ENCODE measurements around the gene CUX1. TPM values are rescaled to one million over a fixed set of nuclear protein-coding genes. Genes with fewer than 3 reads are reported as not detected.

Gene CUX1
- total RNA-seq, 1 donor from 2014 or later, result 66.4 TPM

DNA sequence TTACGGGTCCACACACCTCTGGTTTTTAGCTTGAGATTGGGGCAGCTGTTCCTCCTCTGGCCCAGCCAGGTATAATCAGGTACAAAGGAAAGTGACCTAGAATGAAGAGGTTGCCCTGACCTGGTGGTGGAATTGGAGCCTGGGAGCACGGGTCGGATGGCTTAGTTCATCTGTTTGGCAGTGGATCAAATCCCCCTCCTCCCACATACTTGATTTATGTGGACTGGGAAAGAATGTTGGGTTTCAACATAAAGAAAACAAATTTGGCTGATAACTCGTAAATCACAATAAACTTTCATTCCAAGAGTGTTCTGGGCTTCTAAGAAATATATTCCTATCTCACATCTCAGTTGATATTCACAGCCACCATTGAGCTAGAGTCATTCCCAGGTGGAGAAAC lies 186.8 kb downstream of the CUX1 start:
- Histone ChIP-seq H3K27ac (no peak overlapping the region), H3K36me3 (no peaks in the 10 kb centered on the region), H3K9me3 (ENCODE audit: low read depth) (no peaks in the 10 kb centered on the region), H3K27me3 (no peaks in the 10 kb centered on the region), H2AFZ (replicated peaks) (no peak overlapping the region), H4K20me1 (ENCODE audit: low read depth) (peaks cover 78% of the 10 kb centered on the region), H3K4me2 (no peak overlapping the region), H3K79me2 (ENCODE audit: low read depth) (peaks cover 43% of the 10 kb centered on the region), H3F3A (ENCODE audit: low read depth) (peaks cover 5% of the 10 kb centered on the region), H3K4me3 (no peak overlapping the region), H3K4me1 (peaks cover 4% of the 10 kb centered on the region), H3K9ac (no peak overlapping the region)
- Mint-ChIP-seq H3K27me3 (ENCODE audit: insufficient read depth, low read depth) (no peaks in the 10 kb centered on the region), H3K9me3 (no peaks in the 10 kb centered on the region), H3K36me3 (no peaks in the 10 kb centered on the region), H3K4me1 (peaks cover 20% of the 10 kb centered on the region), H3K4me3 (no peak overlapping the region), H3K27ac (no peak overlapping the region)
- DNase-seq (ENCODE audit: low spot score), result no peak
- TF ChIP-seq EZH2phosphoT487 (IDR thresholded peaks at IDR 0.05) (no peak), EZH2 (IDR thresholded peaks at IDR 0.05) (no peak)
- TF ChIP-seq, protein P1, sequence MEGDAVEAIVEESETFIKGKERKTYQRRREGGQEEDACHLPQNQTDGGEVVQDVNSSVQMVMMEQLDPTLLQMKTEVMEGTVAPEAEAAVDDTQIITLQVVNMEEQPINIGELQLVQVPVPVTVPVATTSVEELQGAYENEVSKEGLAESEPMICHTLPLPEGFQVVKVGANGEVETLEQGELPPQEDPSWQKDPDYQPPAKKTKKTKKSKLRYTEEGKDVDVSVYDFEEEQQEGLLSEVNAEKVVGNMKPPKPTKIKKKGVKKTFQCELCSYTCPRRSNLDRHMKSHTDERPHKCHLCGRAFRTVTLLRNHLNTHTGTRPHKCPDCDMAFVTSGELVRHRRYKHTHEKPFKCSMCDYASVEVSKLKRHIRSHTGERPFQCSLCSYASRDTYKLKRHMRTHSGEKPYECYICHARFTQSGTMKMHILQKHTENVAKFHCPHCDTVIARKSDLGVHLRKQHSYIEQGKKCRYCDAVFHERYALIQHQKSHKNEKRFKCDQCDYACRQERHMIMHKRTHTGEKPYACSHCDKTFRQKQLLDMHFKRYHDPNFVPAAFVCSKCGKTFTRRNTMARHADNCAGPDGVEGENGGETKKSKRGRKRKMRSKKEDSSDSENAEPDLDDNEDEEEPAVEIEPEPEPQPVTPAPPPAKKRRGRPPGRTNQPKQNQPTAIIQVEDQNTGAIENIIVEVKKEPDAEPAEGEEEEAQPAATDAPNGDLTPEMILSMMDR (IDR thresholded peaks at IDR 0.05), result no peak

DNA sequence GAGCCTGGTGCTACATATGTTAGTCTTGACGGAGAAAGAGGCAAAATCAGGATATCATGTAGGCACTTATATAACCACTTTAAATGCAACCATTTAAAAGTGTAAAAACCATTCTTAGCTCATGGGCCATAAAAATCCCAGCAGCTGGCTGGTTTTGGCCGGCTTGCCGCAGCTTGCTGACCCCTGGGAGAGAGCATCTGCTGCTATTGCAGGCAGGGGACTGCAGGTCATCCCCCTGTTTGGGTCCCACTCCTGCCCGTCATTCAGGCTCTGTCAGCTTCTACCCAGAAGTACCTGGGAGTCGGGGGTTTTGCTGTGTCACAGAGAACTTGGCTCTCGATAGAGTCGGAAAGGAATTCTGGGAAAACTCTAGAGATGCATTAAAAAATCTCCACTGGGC lies 187.4 kb downstream of the CUX1 start:
- H2AFZ ChIP-seq (replicated peaks), result no peak overlapping the region
- no peak for TF ChIP-seq EZH2 (IDR thresholded peaks at IDR 0.05)
- TF ChIP-seq, protein P1 (IDR thresholded peaks at IDR 0.05), result no peak
- TF ChIP-seq EZH2phosphoT487 (IDR thresholded peaks at IDR 0.05), result no peak
- H3K36me3 ChIP-seq, result no peaks in the 10 kb centered on the region
- peaks cover 5% of the 10 kb centered on the region for H3F3A ChIP-seq (ENCODE audit: low read depth)
- Mint-ChIP-seq H3K27ac (no peak overlapping the region), H3K9me3 (no peaks in the 10 kb centered on the region), H3K4me1 (peaks cover 22% of the 10 kb centered on the region), H3K4me3 (no peak overlapping the region), H3K36me3 (peaks cover 3% of the 10 kb centered on the region), H3K27me3 (ENCODE audit: insufficient read depth, low read depth) (no peaks in the 10 kb centered on the region)
- H3K4me1 ChIP-seq, result peaks cover 4% of the 10 kb centered on the region
- no peak for DNase-seq (ENCODE audit: low spot score)
- no peak overlapping the region for H3K4me2 ChIP-seq
- no peaks in the 10 kb centered on the region for H3K27me3 ChIP-seq
- peaks cover 37% of the 10 kb centered on the region for H3K79me2 ChIP-seq (ENCODE audit: low read depth)
- no peak overlapping the region for H3K4me3 ChIP-seq
- H4K20me1 ChIP-seq (ENCODE audit: low read depth), result peaks cover 75% of the 10 kb centered on the region
- H3K27ac ChIP-seq, result no peak overlapping the region
- H3K9me3 ChIP-seq (ENCODE audit: low read depth), result no peaks in the 10 kb centered on the region
- H3K9ac ChIP-seq, result no peak overlapping the region

DNA sequence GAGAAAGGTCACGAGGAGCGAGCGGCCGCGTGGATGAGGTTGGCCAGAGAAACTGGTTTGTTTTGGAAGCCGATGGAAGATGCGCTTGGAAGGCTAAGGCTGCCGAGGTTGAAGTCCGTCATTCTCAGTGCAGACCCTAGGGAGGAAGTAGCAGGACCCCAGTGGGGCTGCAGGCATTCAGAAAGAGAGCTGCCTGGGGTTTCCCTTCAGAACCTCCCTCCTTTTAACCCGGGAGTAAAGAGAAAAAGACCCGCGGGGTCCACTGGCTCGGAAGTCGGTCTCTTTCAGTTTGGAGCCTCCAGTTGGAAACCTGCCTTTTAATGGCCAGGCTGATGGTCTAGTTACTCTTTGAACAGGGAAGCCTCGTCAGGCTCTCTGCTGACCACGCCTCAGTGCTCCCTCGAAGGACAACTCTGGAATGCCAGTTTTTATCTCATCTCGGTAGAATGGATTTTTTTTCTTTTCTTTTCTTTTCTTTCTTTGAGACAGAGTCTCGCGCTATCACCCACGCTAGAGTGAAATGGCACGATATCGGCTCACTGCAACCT lies 188.6 kb downstream of the CUX1 start:
- Histone ChIP-seq H3K9ac (no peak overlapping the region), H3K4me3 (no peak overlapping the region), H3K9me3 (ENCODE audit: low read depth) (no peaks in the 10 kb centered on the region), H3K79me2 (ENCODE audit: low read depth) (peaks cover 28% of the 10 kb centered on the region), H3F3A (ENCODE audit: low read depth) (peaks cover 5% of the 10 kb centered on the region), H2AFZ (replicated peaks) (no peak overlapping the region), H4K20me1 (ENCODE audit: low read depth) (peaks cover 63% of the 10 kb centered on the region), H3K27me3 (no peaks in the 10 kb centered on the region), H3K4me1 (peaks cover 4% of the 10 kb centered on the region), H3K36me3 (no peaks in the 10 kb centered on the region), H3K4me2 (no peak overlapping the region), H3K27ac (peak overlapping the region; percentile 46)
- TF ChIP-seq, protein P1 (IDR thresholded peaks at IDR 0.05), result no peak
- TF ChIP-seq EZH2phosphoT487 (IDR thresholded peaks at IDR 0.05) (no peak), EZH2 (IDR thresholded peaks at IDR 0.05) (no peak)
- DNase-seq (ENCODE audit: low spot score), result no peak
- H3K36me3 Mint-ChIP-seq, result peaks cover 3% of the 10 kb centered on the region
- no peak overlapping the region for H3K27ac Mint-ChIP-seq
- peaks cover 23% of the 10 kb centered on the region for H3K4me1 Mint-ChIP-seq
- H3K9me3 Mint-ChIP-seq, result no peaks in the 10 kb centered on the region
- no peak overlapping the region for H3K4me3 Mint-ChIP-seq
- no peaks in the 10 kb centered on the region for H3K27me3 Mint-ChIP-seq (ENCODE audit: insufficient read depth, low read depth)

Data from neural progenitor cell (in vitro differentiated cells).